HG02571 (cell line): ENCODE results near the gene KRTAP10-4.
"Not testable (repeated sequence)": the region's sequence is repeated elsewhere in the genome, so short reads cannot be mapped to it uniquely, and the experiment has no call there.

Experiments
- ATAC-seq: cut with Tn5 transposase; IDR thresholded peaks from one replicate; pipeline ENCODE4 v1.9.1; 2021; ENCODE audit warnings: mild to moderate bottlenecking, moderate library complexity; ENCODE audit not compliant: unreplicated experiment

The KRTAP10-4 gene

DNA sequence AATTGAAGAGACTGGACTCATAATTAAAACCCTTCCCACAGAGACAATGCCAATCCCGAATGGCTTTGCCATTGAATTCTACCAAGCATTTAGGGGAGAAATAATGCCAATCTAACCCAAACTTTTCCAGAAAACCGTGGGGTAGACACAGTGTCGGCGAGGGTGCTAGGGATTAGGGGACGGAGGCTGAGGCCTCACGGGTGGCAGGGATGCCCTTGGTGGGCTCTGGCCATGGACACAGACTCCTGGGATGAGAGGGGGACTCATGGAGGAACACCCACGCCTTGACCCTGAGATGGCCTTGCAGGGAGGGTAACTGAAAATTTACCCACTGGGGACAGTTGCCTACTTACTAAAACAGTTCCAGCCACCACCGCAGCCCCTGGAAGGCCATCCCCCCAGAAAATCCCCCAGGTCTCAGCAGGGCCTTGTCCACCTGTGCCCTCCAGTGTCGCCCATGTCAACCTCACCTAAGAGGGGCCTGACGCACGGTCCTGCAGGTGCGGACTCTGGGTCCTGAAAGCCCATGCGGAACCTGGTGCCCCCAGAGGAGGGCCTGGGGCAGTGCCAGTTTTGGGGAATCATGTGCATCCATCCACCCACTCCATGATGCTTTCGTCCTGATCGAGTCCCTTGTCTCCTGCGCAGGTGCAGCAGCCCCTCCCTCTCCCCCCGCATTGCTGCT, 5.0 kb downstream of the KRTAP10-4 start:
- ATAC-seq = no peak

DNA sequence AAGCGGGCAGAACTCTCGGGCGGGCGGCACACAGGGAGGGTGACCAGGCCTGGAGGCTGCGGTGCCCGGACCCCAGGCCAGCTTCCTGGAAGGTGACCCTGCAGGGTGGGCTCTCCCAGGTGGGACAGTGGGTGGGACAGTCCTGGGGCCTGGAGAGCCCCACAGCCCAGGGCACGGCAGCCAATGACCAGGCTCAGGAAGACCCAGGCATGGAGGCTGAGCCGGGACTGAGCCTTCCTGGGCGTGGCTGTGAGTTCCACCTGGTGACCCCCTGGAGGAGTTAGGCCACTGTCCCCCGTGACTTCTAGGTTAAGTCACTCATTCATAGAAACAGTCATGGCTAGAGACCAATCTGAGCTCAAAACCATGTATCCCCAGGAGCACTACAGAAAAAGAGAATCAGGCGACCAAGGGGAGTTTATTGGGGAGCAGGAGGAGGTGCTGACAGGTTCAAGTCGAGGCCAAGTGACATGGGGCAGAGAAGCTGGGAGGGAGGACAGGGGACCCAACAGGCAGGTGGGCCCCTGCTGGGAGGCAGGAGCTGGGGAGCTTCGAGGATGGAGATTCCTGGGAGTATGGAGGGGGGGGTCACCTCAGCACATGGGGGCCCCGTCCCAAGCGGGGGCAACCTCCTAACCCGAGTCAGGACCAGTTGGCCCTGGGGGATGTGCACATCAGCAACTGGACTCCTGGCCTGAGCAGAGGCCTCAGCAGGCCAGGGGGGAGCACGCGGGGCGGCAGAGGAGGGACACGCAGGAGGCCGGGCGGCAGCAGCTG, 5.7 kb downstream of the KRTAP10-4 start:
- no peak for ATAC-seq

DNA sequence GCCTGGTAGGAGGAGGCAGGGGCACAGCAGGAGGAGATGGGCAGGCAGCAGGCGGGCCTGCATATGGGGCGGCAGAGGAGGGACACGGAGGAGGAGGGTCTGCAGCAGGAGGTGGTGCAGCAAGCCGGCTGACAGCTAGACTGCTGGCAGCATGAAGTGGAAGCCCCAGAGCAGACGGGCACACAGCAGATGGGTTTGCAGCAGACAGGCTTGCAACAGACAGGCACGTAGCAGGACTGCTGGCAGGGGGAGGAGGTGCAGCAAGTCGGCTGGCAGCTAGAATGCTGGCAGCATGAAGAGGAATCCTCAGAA, 6.3 kb downstream of the KRTAP10-4 start:
- no peak for ATAC-seq

DNA sequence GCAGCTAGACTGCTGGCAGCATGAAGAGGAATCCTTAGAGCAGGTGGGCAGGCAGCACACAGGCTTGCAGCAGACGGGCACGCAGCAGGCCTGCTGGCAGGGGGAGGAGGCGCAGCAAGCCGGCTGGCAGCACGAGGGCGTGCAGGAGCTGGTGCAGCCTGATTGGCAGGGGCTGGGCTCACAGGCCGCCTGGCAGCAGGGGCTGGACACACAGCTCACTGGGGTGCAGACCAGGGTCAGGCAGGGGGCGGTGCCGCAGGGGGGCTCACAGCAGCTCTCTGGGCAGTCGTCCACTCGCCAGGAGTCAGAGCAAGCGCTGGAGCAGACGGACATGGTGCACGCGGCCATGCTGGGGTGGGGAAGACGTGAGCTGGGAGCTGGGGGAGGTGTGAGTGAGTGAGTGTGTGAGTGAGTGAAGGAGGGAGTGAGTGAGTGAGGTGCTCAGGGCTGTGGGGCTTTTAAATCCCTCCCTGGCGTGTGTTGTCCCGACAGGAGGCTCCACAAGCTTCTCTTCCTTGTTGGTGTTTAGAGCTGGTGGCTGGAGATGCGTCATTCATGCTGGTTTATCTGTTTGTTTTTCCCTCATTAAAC, 6.8 kb downstream of the KRTAP10-4 start, which contains the start of gene KRTAP10-5:
Gene KRTAP10-5 (minus strand): TSS at position 374 of the 591 bp plus-strand sequence. CDS start 26 bp downstream, at position 348.
- ATAC-seq = not testable (repeated sequence)

DNA sequence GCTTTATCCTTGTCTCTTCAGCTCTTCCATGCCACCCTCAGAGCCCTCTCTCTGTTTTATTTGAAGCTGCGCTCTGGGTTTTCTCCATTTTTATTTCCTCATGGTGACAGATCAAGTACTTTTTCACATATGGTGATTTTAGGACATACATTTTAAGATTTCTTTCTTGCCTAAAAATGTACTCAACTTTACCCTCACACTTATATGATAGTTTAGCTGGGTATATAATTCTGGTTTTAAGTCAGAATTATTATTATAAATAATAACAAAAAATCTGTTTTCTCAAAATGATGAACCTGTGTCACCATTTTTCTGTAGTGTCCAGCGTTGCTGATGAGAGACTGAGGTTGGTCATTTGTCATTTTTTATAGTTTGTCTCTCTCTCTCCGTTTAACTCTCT, 7.6 kb downstream of the KRTAP10-4 start:
- ATAC-seq = no peak

DNA sequence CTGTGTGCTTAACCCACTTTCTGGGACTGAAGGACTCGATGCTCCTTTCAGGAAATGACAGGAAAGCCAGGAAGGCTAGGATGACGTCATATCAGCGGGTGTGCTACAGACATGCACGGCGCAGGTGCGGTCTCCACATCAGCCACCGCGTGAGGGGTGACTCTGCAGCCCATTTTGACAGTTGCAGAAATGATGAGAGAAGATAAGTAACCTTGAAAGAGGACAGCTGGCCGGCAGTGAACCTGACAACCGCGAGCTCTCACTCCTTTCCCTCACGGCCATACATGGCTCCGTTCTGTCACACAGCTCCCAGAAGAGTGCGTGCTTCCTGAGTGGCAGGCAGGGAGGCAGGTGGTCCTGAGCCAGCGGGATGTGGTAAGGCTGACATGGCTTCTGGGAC, 8.5 kb downstream of the KRTAP10-4 start:
- no peak for ATAC-seq

DNA sequence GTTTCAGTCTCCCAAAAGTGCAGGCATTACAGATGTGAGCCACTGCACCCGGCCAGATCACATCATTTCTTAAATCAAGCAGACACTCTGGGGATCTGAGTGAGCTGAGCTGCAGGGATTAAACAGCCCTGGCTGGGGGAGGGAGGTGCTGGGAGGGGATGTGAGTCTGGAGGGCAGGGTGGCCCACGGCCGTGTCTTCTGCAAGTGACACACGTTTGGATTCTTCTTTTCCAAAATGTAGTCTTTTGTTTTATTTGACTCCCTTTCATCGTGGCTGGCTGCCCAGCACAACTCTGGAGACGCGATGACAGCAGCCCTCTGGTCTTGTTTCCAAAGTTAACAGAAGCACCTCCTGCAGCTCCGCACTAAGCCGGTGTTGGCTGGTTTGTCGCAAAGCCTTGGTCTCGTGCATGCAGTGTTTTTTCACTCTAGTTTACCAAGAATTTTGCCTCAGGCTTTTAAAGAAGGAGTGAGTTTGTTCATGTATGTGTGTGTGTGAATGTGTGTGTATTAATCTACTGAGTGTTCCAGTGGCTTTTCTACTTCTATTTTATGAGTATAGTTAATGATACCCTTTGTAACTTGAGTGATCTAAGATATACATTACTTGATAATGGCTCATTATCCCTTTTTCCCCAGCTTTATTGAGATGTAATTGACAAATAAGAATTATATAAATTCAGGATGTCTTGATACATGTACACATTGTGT, 9.7 kb downstream of the KRTAP10-4 start:
- ATAC-seq = no peak

DNA sequence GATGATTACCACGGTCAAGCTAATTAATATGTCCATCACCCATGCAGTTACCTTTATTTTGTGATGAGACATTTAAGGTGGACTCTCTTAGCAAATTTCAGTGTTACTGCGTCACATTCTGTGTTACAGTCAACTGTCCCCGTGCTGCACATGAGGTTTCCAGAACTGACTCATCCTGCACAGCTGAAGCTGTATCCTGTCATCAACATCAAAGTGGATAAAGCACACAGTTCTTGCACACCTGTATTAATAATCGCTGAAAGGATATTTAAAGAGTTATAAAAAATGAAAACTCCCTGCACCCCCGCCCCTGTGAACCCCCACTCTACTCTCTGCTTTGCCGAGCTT, 10.2 kb downstream of the KRTAP10-4 start:
- no peak for ATAC-seq

DNA sequence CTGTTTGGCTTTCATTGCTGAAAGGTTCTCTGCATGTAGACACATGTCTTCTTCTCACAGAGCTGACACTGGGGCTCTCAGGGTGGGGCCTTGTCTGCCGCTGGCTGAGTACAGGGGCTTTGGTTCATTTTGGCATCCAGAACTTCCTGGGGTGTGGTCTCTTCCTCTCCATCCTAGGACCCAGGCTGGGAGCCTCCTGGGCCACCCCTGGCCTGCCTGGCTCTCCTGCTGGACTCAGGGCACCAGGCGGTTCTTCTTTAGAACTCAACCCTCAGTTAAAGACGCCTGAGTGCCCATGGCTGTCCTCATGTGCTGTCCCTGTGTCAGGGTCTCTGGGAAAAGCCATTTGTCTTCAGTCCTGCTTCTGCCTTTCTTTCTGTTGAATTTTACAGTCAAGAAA, 12.4 kb downstream of the KRTAP10-4 start:
- ATAC-seq = no peak

DNA sequence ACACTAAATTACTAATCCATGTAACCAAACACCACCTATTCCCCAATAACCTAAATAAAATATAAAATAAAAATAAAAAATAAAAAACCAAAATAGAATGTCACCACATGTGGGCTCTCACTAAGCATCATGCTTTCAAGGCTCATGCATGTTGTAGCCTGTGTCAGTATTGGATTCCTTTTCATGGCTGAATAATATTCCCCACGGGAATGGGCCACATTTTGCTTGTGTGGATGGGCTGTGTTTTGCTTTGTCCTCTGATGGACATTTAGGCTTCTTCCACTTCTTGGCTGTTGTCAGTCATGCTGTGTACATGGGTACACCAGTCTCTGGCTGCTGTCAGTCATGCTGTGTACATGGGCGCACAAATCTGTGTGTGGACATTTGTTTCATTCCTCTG, 15.6 kb downstream of the KRTAP10-4 start:
- ATAC-seq = no peak

DNA sequence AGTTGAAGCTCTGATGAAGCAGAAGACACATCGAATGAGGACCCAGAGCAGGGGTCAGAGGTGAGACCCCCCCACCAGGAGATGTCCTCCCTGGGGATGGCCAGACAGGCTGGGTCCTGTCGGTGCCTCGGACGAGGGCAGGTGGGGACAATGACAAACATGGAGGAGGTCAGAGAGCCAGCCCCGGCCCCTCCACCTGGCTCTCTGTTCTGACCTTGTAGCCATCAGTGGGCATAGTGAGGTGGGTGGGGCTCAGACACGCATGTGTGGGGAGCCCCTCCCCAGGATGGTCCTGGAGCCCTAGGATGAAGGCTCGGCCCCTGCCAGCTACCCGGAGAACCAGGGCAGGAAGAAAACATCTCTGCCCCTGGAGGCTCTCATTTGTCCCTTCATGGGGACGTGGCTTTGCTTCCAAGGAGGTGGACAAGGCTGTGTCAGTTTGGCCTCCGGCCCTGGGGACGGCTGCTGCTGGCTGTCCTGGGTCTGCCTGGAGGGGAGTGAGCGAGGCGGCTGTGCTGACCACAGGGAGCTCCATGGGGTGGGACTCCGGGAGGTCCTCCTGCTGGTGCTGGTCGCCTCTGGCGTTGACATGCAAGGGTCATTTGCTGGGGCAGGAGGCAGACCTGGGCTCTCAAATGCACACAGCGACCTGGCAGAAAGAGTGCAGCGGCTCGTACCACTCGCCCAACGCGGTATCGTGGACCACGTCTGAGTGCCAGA, 16.2 kb downstream of the KRTAP10-4 start:
- no peak for ATAC-seq

DNA sequence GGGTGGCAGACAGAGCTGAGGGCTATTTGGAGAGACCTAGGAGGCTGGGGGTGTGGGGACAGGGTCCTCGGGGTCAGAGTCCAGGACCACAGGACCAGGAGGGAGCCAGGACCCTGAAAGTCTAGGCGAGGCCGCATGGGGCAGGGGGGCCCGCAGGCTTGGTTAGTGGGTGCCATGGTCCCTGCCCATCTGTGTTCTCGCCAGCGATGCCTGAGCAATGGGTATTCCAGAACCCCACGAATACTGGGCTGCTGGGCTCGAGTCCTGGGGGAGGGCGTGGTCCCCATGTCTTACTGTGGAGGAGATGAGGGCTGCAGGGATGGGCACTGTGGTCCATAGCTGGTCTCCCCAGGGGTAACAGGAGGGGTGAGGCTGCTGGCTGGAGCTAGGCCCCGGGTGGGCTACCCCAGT, 16.8 kb downstream of the KRTAP10-4 start:
- ATAC-seq = no peak

DNA sequence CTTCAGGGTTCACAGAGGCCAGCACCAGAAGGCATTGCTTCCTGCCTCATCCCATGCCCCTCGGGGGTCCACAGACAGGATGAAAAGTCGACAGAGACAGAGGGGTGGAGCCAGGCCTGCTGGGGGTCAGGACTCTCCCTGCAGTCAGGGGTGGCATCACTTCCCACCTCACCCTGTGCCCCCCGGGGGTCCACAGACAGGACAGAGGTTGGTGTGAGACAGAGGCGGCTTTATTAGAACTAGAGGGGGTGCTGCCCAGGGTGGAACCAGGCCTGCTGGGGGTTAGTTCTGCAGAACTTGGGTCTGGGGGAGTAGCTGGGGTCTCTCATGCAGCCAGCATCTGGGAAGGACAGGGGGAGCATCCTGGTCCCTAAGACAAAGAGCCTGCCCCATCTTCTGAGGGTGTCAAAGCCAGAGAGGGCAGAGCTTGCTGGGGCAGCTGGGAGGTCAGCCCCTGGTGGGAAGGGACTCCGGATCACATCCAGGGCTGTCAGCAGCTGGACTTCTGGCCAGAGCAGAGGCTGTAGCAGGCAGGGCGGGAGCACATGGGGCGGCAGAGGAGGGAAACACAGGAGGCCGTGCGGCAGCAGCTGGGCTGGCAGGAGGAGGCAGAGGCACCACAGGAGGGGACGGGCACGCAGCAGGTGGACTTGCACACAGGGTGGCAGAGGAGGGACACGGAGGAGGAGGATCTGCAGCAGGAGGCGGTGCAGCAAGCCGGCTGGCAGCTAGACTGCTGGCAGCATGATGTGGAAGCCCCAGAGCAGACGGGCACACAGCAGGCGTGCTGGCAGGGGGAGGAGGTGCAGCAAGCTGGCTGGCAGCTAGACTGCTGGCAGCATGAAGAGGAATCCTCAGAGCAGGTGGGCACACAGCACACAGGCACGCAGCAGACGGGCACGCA, 17.6 kb downstream of the KRTAP10-4 start:
- not testable (repeated sequence) for ATAC-seq

DNA sequence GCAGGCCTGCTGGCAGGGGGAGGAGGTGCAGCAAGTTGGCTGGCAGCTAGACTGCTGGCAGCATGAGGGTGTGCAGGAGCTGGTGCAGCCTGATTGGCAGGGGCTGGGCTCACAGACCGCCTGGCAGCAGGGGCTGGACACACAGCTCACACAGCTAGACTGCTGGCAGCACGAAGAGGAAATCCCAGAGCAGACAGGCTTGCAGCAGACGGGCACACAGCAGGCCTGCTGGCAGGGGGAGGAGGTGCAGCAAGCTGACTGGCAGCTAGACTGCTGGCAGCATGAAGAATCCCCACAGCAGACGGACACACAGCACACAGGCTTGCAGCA, 18.2 kb downstream of the KRTAP10-4 start:
- ATAC-seq = not testable (repeated sequence)

DNA sequence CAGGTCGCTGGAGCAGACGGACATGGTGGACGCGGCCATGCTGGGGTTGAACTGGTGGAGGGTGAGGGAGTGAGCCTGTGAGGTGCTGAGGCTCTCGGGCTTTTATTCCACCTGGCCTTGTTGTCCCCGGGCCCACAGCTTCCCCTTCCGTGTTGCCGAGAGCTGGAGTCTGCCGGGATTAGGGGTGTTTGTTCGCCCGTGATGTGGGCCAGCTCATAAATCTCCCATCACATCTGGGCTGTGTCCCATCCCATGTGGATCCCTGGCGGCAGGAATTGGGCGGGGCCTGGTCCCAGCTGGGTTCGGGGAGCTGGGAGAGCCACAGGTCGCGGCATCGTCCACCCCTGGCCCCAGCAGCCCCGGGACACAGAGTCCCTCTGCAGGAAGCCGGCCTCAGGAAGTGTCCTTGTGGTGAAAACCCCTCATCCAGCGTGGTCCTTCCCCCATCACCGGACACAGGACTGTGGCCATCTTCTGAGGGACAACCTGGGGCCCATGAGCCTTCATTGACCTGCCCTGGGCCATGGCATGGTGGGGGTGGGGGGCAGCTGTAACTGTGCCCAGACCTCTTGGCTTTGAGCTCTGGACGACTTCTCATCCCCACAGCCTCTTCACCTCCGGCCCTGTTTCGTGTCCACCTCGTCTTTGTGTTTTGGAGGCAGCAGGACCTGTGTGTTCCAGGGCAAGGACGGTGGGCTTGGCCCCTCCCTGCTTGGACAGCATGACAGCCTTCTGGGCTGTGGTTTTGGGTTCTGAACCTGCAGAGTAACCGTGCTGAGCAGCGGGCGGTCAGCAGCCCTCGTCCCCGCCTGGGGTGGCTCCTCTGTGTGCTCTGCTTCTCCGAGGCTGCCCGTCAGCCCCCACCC, 19.1 kb downstream of the KRTAP10-4 start, which contains the start of gene KRTAP10-6:
Gene KRTAP10-6 (minus strand): TSS at position 60 of the 866 bp plus-strand sequence. CDS start 21 bp downstream, at position 39.
- ATAC-seq = no peak

DNA sequence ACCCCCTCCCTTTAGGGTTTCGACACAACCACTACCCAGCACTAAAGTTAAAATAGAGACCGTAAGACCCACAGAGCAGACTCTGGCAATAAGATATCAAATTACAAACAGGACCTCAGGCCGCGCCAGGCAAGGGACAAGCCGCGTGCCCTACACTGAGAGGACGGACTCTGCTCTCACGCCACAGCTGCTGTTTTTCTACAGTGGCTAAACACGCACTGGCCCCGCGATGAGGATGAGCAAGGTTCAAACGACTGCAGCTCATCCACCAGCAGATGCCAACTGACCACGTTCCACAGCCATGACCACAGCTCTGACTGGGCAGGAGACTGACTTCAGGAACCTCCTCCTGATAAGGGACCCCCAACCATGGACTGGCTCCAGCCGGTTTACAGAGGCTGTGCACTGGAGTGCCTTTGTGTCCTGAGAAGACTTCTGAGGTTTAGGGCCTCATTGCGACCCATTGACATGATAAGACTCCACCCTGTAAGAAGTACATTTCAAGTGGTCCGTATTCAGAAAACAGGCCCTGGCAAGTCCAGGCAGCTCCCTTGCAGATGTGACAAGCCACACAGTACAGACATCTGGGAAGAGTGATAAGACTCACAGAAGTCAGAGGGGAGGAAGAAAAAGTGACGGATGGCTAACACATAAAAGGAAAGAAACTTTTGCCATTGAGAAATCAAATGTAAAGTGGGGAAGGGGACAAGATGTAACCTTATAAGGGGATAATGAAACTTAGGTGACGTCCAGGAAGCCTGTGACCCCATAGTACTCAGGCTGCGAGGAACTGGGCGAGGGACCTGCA, 20.3 kb downstream of the KRTAP10-4 start:
- no peak for ATAC-seq

DNA sequence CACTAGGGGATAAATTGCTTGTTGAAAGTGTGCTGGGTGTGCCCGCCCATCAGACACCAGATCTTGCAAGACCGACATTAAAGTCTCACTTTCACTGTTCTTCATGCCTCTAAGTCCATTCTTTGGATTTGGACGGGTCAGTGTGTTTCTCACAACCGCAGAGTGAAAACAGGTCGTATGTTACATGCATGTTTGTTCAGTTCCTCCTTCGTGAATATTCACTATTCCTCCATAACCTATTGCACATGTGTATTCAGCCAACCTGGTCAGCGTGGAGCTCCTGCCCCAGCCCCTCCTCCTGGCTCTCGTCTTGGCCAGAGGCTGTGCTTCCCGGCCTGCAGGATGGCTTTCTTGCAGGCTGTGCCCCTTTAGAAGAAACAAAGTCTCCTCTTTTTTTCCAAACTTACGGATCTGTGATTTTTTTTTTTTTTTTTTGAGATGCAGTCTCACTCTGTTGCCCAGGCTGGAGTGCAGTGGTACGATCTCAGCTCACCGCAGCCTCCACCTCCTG, 20.9 kb downstream of the KRTAP10-4 start:
- no peak for ATAC-seq

DNA sequence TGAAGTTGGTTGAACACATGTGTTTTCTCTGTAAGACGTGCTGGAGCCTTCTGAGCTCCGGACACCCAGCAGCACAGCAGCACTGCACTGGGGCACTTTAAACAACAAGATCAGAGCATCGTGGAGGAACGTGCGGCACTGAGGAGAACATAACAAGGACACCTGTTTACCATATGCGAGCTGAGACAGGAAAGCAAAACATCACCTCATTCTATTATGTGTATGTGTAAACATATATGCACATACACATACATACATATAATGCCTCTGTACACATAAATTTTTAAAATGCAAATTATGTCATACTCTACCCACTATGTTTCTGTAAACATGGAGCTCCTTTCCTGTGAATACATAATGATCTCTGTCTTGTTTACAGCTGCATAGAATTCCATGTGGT, 22.0 kb downstream of the KRTAP10-4 start:
- no peak for ATAC-seq
